VCaP (cell line): Measurements from ENCODE around the gene PLCB4.

ENCODE experiments used
- H3K27ac ChIP-seq: fragments of 450-650 bp; 2 replicates; pipeline ENCODE4 v1.5.1; 2017
- TF ChIP-seq, protein P1 (sequence below): fragments of 450-650 bp; conservative IDR thresholded peaks from 2 replicates; pipeline ENCODE4 v1.5.1; 2017; ENCODE audit warnings: mild to moderate bottlenecking, moderate library complexity

The PLCB4 gene

DNA sequence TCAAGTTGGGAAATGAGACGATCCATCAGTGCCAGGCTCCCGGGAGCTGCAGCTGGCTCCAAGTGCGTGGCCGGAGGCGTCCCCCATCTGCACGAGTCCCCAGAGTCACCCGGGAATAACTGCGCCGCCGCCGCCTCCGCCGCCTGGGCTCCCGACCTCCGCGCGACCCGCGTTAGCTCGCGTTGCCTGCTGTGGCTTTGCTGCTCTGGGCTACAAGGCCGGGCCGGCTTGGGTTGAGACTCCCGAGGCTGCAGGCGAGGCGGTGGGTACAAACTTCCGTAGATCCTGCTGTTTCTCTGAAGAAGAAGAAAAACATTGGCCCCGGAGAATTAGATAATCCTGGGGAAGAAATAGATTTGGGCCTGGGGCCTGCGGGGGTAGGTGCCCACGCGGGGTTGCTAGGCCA, 438.1 kb downstream of the PLCB4 start:
- TF ChIP-seq, protein P1, sequence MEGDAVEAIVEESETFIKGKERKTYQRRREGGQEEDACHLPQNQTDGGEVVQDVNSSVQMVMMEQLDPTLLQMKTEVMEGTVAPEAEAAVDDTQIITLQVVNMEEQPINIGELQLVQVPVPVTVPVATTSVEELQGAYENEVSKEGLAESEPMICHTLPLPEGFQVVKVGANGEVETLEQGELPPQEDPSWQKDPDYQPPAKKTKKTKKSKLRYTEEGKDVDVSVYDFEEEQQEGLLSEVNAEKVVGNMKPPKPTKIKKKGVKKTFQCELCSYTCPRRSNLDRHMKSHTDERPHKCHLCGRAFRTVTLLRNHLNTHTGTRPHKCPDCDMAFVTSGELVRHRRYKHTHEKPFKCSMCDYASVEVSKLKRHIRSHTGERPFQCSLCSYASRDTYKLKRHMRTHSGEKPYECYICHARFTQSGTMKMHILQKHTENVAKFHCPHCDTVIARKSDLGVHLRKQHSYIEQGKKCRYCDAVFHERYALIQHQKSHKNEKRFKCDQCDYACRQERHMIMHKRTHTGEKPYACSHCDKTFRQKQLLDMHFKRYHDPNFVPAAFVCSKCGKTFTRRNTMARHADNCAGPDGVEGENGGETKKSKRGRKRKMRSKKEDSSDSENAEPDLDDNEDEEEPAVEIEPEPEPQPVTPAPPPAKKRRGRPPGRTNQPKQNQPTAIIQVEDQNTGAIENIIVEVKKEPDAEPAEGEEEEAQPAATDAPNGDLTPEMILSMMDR: no peak
- no peak overlapping the region for H3K27ac ChIP-seq

DNA sequence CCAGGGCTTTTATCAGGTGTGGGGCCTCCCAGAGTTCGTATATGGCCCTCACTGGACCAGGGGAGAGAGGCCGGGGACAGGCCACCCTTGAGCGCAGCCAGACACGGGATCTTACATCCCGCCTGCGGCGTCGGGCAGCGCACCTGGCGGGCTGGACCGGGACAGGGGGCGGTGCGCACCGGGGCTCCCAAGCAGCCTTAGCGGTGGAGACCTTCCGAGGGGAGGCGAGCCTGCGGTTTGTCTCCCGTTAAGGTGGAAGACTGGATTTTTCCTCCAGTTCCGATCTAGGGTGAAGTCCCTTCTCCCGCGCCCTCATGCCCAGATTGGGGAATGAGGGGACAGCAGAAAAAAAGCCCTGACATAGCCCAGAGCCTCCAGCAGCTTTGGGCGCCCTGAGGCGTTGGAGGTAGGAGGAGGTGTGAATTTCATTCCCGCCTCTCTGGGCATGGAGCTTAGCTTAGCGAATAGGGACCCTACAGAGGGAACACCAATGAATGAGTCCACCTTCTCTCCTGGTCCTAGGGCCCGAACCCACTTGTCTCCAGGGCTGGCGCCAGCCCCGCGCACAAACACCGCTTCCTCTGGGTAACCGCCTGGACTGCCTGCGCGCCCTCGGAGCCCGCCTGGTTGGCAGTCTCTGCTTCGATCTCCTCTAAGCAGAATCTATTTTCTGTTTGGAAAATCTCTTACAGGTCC, 438.8 kb downstream of the PLCB4 start:
- TF ChIP-seq, protein P1: no peak
- H3K27ac ChIP-seq: no peak overlapping the region

DNA sequence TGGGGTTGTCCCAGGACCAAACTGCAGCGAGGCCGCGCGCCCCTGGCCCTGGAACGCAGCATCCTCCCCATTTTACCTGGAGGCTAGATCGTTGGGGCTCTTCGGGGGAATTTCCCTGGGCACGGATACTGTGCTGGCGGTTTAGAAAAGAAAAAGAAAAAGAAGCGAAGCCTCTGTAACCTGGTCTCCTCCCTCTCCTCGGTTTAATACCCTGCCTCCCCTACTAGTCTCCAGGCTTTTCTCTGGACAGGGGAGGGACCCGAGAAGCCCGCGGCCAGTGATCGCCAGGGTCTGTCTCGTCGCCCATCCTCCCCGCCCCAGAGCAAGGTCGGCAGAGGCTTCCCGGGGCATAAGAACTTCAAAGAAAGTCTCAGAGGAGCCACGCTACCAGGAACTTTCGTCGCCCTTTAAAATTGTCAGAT, 439.4 kb downstream of the PLCB4 start:
- no peak overlapping the region for H3K27ac ChIP-seq
- TF ChIP-seq, protein P1: no peak

DNA sequence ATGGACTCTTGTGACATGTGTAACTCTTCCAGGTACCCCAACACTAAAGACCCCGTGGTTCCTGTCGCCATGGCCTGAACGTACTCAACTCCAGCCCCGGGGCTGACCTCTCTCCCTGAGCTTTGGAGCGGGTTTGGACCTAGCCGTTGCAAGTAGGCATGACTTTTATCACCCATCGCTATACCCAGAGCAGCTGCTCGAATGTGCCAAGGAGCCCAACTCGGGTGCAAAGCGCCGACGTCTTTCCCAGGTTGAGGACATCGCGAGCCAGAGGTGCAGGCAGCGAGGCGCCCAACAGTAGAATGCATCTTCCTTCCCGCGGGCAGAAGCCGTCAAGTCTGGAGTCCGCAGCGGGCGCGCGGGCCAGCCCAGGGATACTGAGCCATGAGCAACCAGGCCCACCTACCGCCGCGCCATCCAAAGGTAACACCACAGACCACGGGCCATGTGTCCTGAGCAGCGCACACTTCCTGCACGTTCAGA, 439.9 kb downstream of the PLCB4 start:
- TF ChIP-seq, protein P1: no peak
- no peak overlapping the region for H3K27ac ChIP-seq

DNA sequence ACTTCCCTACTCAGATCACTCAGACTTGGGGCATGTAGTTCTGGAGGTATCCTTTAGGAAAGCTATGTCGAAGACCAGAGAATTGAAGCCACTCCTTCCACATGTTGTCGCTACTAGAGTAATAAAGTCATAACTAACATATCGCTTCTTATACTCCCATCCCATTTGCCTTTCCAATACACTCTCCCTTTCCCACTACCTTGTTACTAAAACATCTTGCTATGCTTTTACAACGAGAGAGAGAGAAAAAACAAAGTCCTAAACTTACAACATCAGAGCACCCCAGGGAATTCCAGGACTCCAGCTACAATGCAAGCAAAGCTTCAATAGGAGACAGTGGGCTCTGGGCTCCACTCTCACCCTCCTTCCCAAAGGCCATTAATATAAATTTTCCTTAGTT, 440.4 kb downstream of the PLCB4 start:
- TF ChIP-seq, protein P1: no peak
- no peak overlapping the region for H3K27ac ChIP-seq

DNA sequence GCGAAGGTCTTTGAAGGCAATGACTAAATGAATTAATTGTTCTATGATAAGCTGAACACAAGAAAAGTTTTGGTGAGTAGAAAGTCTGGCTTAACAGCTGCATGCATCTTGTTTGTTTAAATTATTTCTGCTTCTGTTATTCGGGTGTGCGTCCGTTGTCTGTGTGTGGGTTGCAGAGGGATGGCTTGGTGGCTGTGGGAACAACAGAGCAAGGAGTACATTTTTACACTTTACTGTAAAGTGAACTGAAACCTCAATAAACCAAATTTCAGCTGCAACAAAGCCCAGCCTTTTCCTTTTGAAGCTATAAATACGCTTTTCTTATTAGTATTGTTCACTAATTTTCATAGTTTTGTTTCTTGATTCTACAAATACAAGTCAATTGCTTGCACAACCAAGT, 442.0 kb downstream of the PLCB4 start:
- TF ChIP-seq, protein P1: no peak

DNA sequence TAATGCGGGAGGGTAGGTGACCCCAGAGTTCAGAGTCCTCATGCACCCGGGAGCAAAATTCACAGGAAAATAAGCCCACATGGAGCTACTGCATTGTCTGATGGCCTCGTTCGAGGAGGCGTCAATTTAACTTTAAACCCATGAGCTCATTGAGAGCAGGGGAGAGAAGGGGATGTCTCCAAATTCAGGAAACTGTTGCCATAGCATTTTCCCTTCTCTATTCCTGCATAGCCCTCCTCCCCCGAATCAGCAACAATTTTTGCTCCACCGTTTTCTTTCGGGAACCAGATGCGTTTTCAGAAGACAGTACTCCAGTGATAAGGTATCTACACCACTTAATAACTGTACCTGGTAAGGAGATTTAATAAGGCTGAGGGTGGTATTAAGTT, 445.2 kb downstream of the PLCB4 start:
- no peak overlapping the region for H3K27ac ChIP-seq
- TF ChIP-seq, protein P1: no peak

More for the DNA sequence above, 442.0 kb downstream of the PLCB4 start:
- no peak overlapping the region for H3K27ac ChIP-seq
